GM15510 (cell line): ENCODE results near the gene ZCCHC24.

Source experiments
- POLR2A ChIP-seq: IDR thresholded peaks from 3 replicates; pipeline ENCODE4 v1.6.1; 2011; ENCODE audit warnings: borderline replicate concordance; ENCODE audit not compliant: insufficient read length; ENCODE audit errors: extremely low read depth

ZCCHC24 gene

GRCh38 chr10:79418886-79419595 lies 26.4 kb downstream of the ZCCHC24 start:
- TF ChIP-seq POLR2A: no peak

- no peak for TF ChIP-seq POLR2A
Measured at GRCh38 chr10:79418274-79418673, 27.1 kb downstream of the ZCCHC24 start.

GRCh38 chr10:79417731-79418130 lies 27.7 kb downstream of the ZCCHC24 start:
- no peak for TF ChIP-seq POLR2A

DNA sequence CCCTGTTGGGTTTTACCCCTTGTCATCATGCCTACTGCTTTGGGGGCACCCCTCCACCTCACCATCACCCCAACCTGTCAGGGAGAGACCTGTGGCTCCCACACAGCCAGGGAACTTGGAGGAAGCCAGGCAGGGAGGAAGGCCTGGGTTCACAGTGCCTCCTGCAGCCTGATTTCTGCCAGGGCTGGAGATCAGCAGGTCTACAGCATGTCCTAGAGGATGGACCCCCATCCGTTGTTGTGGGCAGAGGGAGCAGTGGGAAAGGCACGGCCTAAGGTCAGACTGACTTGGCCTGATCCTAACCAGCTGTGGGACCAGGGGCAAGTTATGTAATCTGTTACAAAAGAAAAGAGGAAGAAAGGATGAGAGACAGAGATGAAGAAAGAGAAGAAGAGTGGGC lies 28.2 kb downstream of the ZCCHC24 start:
- TF ChIP-seq POLR2A: no peak

GRCh38 chr10:79416578-79417255 lies 28.7 kb downstream of the ZCCHC24 start:
- no peak for TF ChIP-seq POLR2A

DNA sequence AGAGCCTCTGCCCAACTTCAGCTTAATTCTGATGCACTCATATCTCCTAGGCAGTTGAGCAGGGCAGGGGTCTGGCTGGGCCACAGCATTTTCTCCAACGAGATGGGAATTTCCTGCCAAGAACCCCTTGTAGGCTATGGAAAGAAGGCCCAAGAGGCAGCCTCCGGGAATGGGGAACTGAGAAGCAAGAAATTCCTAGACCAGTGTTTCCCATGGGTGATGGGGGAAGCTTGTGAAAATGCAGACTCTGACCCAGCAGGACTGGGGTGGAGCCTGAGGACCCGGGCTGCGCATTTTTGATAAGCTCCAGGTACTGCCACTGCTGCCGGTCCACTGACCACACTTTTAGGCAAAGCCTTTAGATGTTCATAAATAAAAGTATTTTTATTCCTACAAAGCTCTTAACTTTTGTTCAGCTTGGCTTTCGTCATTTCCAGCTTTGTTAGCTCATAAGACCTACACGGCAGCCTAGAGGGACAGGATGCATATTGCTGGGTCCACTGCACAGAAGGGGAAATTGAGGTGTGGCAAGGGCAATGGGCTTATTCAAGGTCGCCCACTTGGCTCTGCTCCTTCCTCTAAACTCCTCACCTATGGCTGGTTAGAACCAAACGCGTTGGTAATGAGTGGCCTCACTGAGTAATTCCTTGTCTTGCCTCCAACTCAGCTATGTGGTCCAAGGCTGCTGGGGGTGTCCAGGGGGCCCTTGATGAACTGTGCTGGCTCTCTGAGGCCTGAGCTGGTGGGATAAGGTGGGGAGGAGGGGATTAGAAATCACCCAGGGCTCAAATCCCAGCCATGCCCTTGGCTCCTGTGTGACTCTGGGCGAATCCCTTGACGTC lies 29.5 kb downstream of the ZCCHC24 start:
- TF ChIP-seq POLR2A: no peak

GRCh38 chr10:79414714-79415113 lies 30.7 kb downstream of the ZCCHC24 start:
- TF ChIP-seq POLR2A: no peak

- TF ChIP-seq POLR2A: no peak
Measured at GRCh38 chr10:79413196-79413595, 32.2 kb downstream of the ZCCHC24 start.

DNA sequence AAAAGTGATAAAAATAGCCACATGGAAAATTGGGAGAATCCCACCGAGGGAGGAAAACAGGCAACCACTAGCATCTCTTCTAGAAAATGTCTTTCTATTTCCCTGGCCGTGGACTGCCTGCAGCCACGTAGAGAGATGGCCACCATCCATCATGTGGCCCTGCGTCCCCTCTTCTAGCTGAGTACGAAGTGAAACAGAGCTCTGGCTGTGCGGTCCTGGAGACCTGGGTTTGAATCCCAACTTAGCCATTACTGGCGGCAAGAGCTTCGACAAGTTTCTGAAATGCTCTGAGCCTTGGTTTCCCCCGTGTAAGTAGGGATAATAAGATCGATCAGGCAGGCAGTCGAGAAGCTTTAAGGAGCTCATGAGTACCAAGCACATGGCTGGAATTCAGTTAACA lies 32.9 kb downstream of the ZCCHC24 start:
- TF ChIP-seq POLR2A: no peak

- TF ChIP-seq POLR2A: no peak
Measured at GRCh38 chr10:79411546-79412495, 33.6 kb downstream of the ZCCHC24 start.

DNA sequence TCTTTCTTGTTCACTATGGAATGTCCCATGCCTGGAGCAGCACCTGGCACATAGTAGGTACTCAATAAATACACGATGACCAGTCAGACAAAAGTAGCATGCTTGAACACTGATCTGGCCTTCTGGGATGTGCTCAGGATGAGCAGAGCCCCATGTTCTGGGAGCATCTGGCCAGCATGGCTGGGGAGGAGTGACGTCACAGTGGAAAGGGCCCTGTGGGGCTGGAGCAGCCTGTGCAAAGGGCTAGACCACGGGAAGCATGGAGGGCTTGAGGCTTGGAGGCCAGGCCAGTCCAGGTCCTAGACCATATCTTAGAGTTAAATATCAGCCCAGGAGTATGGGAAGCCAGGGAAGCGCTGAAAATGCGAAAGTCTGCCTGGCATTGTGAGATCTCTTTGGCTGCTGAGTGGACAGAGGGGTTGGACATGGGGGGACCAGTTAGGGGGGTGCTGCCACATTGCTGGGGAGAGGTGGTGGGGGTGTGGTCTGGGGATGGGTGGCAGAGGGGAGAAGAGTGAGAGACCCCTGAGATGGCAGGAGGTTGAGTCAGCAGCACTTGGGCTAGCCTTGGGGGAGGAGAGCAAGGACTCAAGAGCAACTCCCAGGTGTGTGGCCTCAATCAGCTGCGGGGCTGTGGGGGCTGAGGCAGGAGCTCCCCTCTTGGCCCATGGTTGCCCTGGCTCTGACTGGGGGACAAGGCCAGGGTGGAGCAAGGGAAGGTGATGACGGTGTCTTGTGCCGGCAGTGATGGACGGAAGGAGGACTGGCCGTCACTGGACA lies 34.9 kb downstream of the ZCCHC24 start:
- no peak for TF ChIP-seq POLR2A

- TF ChIP-seq POLR2A: no peak
Measured at GRCh38 chr10:79409726-79410085, 35.7 kb downstream of the ZCCHC24 start.

GRCh38 chr10:79409038-79409725 lies 36.2 kb downstream of the ZCCHC24 start:
- no peak for TF ChIP-seq POLR2A
